NCI-H446 treated with DMSO at 0.1 percent for 48 hours (cell line): ENCODE measurements around the gene CACNA1A.
A peak's percentile ranks its signal among the peaks of the same experiment; 100 is the strongest.

Experiments
- DNase-seq: peaks from one replicate; lab custom pipeline; 2025; lab: John Stamatoyannopoulos, UW

CACNA1A gene

DNA sequence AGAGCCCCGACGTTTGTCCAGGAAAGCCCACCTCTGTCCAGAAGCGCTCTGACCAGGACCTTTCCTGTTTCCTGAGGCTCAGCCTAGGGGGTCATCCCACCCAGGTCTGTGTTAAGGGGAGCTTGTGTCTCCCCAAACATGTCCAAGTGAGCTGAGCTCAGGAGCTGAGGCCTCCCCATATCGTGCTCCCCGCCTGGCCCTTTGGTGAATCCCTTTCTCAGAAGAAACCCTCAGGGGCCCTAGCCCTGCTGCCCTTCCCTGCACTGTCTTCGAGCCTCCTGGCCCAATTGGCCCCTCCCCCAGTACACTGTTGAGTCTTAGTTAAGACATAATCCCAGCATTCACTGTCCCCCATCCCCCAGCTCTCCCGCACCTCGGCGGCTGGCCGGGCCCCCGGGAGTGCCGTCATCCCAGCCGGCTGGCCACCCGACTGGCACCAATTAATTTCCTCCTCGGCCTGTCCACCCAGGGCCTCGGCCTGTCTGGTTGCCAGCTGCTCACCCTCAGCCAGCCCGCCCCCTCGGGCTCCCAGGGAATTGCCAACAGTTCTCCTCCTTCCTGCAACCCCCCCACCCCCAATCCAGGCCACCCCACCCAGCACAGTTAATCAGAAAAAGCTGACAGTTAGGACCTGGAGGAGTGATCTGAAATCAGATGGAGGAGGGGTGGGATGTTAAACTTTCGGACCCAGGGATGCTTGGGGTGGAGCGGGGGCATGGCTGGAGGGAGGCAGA lies 342.5 kb downstream of the CACNA1A start:
- no peak for DNase-seq

- peak; percentile 58 for DNase-seq
These were observed 343.3 kb downstream of the CACNA1A start for GRCh38 chr19:13162724-13163608.

DNA sequence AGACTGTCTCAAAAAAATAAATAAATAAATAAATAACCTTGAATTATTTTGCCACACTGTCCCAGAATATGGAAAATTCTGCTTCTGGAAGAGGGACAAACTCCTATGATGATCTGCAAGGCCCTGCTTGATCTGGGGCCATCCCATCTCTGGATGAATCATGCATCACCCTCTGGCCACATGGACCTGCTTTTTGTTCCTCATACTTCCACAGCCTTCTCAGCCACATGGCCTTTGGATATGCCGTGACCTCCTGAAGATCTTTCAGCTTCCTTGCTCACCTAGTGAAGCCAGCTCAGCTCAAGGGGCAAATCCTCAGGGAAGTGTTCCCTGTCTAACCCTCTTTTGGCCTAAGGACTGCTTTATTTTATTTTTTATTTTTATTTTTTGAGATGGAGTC lies 345.7 kb downstream of the CACNA1A start:
- DNase-seq = no peak

- no peak for DNase-seq
These were observed 346.6 kb downstream of the CACNA1A start for GRCh38 chr19:13159713-13160112.
